Loucy (cell line): ENCODE data around the gene TXLNG.

Experiments
- H2AFZ ChIP-seq: fragments of 200-600 bp; sonication (generic); 2 replicates; pipeline ENCODE4 v1.6.0; 2016; ENCODE audit warnings: antibody characterized with exemption, mild to moderate bottlenecking, low read length, moderate library complexity
- H3F3A ChIP-seq: fragments of 200-600 bp; 2 replicates; pipeline ENCODE4 v1.6.0; 2016; ENCODE audit warnings: antibody characterized with exemption, low read depth, mild to moderate bottlenecking
- H3K27me3 ChIP-seq: fragments of 200-600 bp; sonication (generic); 2 replicates; pipeline ENCODE4 v1.6.1; 2014; ENCODE audit warnings: low read length, mild to moderate bottlenecking; ENCODE audit not compliant: insufficient read depth, poor library complexity, severe bottlenecking
- H3K36me3 ChIP-seq: fragments of 200-600 bp; sonication (generic); 2 replicates; pipeline ENCODE4 v1.6.1; 2016; ENCODE audit warnings: low read length; ENCODE audit not compliant: insufficient read depth
- H3K4me1 ChIP-seq: fragments of 200-600 bp; sonication (generic); 2 replicates; pipeline ENCODE4 v1.5.1; 2014; ENCODE audit warnings: low read length, mild to moderate bottlenecking; ENCODE audit not compliant: insufficient read depth, poor library complexity, severe bottlenecking
- H3K4me2 ChIP-seq: fragments of 200-600 bp; sonication (generic); 2 replicates; pipeline ENCODE4 v1.6.0; 2014; ENCODE audit warnings: antibody characterized with exemption, low read length, low read depth, mild to moderate bottlenecking; ENCODE audit not compliant: poor library complexity, severe bottlenecking
- H3K4me3 ChIP-seq: fragments of 200-600 bp; sonication (generic); 2 replicates; pipeline ENCODE4 v1.5.1; 2014; ENCODE audit warnings: low read length, mild to moderate bottlenecking, mixed read lengths; ENCODE audit not compliant: poor library complexity, severe bottlenecking
- H3K79me2 ChIP-seq: fragments of 200-600 bp; sonication (generic); 2 replicates; pipeline ENCODE4 v1.6.1; 2014; ENCODE audit warnings: low read length; ENCODE audit not compliant: insufficient read depth
- H3K9ac ChIP-seq: fragments of 200-600 bp; sonication (generic); 2 replicates; pipeline ENCODE4 v1.6.0; 2014; ENCODE audit warnings: mild to moderate bottlenecking, low read depth, low read length, moderate library complexity; ENCODE audit not compliant: poor library complexity, severe bottlenecking
- H3K9me2 ChIP-seq: fragments of 200-600 bp; sonication (generic); replicated peaks from 2 replicates; pipeline ENCODE4 v1.6.1; 2016; ENCODE audit warnings: low read depth, low read length, mixed read lengths
- H3K9me3 ChIP-seq: fragments of 200-600 bp; sonication (generic); 2 replicates; pipeline ENCODE4 v1.6.1; 2014; ENCODE audit warnings: mild to moderate bottlenecking, antibody characterized with exemption, low read length, low read depth; ENCODE audit not compliant: insufficient read depth
- H4K20me1 ChIP-seq: fragments of 200-600 bp; sonication (generic); 2 replicates; pipeline ENCODE4 v1.6.0; 2014; ENCODE audit warnings: antibody characterized with exemption, low read length, mild to moderate bottlenecking; ENCODE audit not compliant: insufficient read depth, poor library complexity, severe bottlenecking
- CTCF ChIP-seq: fragments of 200-600 bp; sonication (generic); conservative IDR thresholded peaks from 2 replicates; pipeline ENCODE4 v1.5.1; 2014; ENCODE audit warnings: mild to moderate bottlenecking, antibody characterized with exemption, low read length
- EZH2phosphoT487 ChIP-seq: fragments of 200-600 bp; IDR thresholded peaks from 2 replicates; pipeline ENCODE4 v1.6.1; 2018; ENCODE audit warnings: antibody characterized with exemption, mild to moderate bottlenecking, moderate library complexity, borderline replicate concordance

TXLNG gene

GRCh38 chrX:16876696-16877095 lies 90.4 kb downstream of the TXLNG start:
- no peaks in the 10 kb centered on the region for H3K27me3 ChIP-seq
- no peaks in the 10 kb centered on the region for H3K4me1 ChIP-seq
- no peaks in the 10 kb centered on the region for H3K36me3 ChIP-seq
- H2AFZ ChIP-seq, result no peak overlapping the region
- H4K20me1 ChIP-seq, result no peaks in the 10 kb centered on the region
- H3F3A ChIP-seq, result no peaks in the 10 kb centered on the region
- H3K9me2 ChIP-seq, result no peaks in the 10 kb centered on the region
- H3K9me3 ChIP-seq, result no peaks in the 10 kb centered on the region
- TF ChIP-seq CTCF (no peak), EZH2phosphoT487 (no peak)
- no peak overlapping the region for H3K9ac ChIP-seq
- H3K4me2 ChIP-seq, result no peak overlapping the region
- no peak overlapping the region for H3K4me3 ChIP-seq
- H3K79me2 ChIP-seq, result no peaks in the 10 kb centered on the region

GRCh38 chrX:16882169-16882568 lies 95.9 kb downstream of the TXLNG start:
- TF ChIP-seq EZH2phosphoT487, result no peak
- TF ChIP-seq CTCF, result no peak
- Histone ChIP-seq H3K9ac (peak overlapping the region; percentile 78), H4K20me1 (no peaks in the 10 kb centered on the region), H3K9me3 (no peaks in the 10 kb centered on the region), H3K27me3 (no peaks in the 10 kb centered on the region), H3F3A (0 out of 2 replicates have a peak, but pooled peaks cover 3% of the 10 kb centered on the region), H3K36me3 (no peaks in the 10 kb centered on the region), H3K4me1 (peaks cover 7% of the 10 kb centered on the region), H3K4me3 (peak overlapping the region; percentile 87), H3K9me2 (no peaks in the 10 kb centered on the region), H3K79me2 (no peaks in the 10 kb centered on the region), H2AFZ (peak overlapping the region; percentile 99), H3K4me2 (peak overlapping the region; percentile 100)

DNA sequence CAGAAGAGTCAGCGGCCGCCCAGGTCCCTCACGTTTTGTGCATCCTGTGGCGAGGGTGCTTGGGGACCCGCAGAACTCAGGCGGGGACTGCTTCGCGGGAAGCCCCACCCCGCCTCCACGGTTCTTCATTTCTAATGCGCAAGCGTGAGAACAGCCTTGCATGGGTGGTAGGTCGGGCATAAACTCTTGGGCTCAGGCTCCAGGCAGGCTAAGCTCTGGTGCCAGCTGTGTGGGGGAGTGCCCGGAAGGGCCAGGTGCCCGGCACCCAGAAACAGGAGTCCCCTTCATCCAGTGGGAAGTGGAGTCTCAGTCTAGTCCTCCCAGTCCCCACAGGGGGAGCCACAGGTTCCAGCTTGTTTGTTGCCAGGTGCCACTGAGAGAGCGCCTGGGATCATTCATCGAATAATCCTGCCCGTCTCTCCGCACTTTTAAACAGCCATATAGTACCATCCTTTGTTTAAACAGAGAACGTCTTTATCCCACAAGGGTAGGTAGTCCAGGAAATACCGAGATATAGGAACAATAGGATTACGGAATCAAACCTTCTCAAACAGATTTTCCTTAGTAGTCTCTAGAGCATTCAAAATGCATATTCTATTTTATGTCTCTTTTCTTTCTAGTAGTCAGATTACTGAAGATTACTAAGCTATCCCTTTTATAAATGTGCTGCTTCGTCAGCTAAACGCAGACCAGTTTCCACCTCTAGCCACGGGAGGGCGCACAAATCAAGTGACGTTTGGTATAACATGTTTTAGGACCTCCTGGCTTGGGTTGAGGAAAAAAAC lies 96.6 kb downstream of the TXLNG start:
- TF ChIP-seq EZH2phosphoT487 (no peak), CTCF (peak; percentile 64)
- Histone ChIP-seq H3K79me2 (no peaks in the 10 kb centered on the region), H3K4me1 (peaks cover 7% of the 10 kb centered on the region), H3K4me3 (peak overlapping the region; percentile 87), H3K27me3 (no peaks in the 10 kb centered on the region), H3K9ac (peak overlapping the region; percentile 78), H3F3A (0 out of 2 replicates have a peak, but pooled peaks cover 3% of the 10 kb centered on the region), H3K4me2 (peak overlapping the region; percentile 100), H3K9me2 (no peaks in the 10 kb centered on the region), H3K36me3 (no peaks in the 10 kb centered on the region), H4K20me1 (no peaks in the 10 kb centered on the region), H2AFZ (peak overlapping the region; percentile 99), H3K9me3 (no peaks in the 10 kb centered on the region)
